Measurements from ENCODE around the gene AKIRIN1.

AKIRIN1 gene

GRCh38 chr1:38989979-38990378 lies 1.1 kb upstream of the AKIRIN1 start:
- TF ChIP-seq CTCF (IDR thresholded peaks at IDR 0.05; ENCODE audit: low read depth, low read length), result no peak
- no peak overlapping the region for H3K4me3 ChIP-seq (ENCODE audit: low read depth, low read length)

GRCh38 chr1:38990386-38990737 lies 714 bp upstream of the AKIRIN1 start:
- TF ChIP-seq CTCF (IDR thresholded peaks at IDR 0.05; ENCODE audit: low read depth, low read length), result no peak
- H3K4me3 ChIP-seq (ENCODE audit: low read depth, low read length), result peak overlapping the region; percentile 63

- peak overlapping the region; percentile 91 for H3K4me3 ChIP-seq (ENCODE audit: low read depth, low read length)
- TF ChIP-seq CTCF (IDR thresholded peaks at IDR 0.05; ENCODE audit: low read depth, low read length), result no peak
Measured at GRCh38 chr1:38991638-38992411, 749 bp downstream of the AKIRIN1 start.

- TF ChIP-seq CTCF (IDR thresholded peaks at IDR 0.05; ENCODE audit: low read depth, low read length), result no peak
- H3K4me3 ChIP-seq (ENCODE audit: low read depth, low read length), result peak overlapping the region; percentile 91
Measured at GRCh38 chr1:38992412-38993111, 1.5 kb downstream of the AKIRIN1 start.

- no peak for TF ChIP-seq CTCF (IDR thresholded peaks at IDR 0.05; ENCODE audit: low read depth, low read length)
- no peak overlapping the region for H3K4me3 ChIP-seq (ENCODE audit: low read depth, low read length)
Measured at GRCh38 chr1:38994196-38994595, 3.1 kb downstream of the AKIRIN1 start.

GRCh38 chr1:38997034-38997900 lies 6.2 kb downstream of the AKIRIN1 start:
- TF ChIP-seq CTCF (IDR thresholded peaks at IDR 0.05; ENCODE audit: low read depth, low read length), result no peak
- H3K4me3 ChIP-seq (ENCODE audit: low read depth, low read length), result no peak overlapping the region

- TF ChIP-seq CTCF (IDR thresholded peaks at IDR 0.05; ENCODE audit: low read depth, low read length), result no peak
- H3K4me3 ChIP-seq (ENCODE audit: low read depth, low read length), result no peak overlapping the region
Measured at GRCh38 chr1:38997901-38998190, 6.8 kb downstream of the AKIRIN1 start.

Measured in WI38 (cell line).